Lung (tissue), 12 donors: ENCODE results near the gene PTK6. TPM values are rescaled to one million over a fixed set of nuclear protein-coding genes. Genes with fewer than 3 reads are reported as not detected.

ENCODE experiments used
- ATAC-seq: fragments of 200-7000 bp; cut with Tn5 transposase; one replicate; pipeline ENCODE4 v1.9.1; 2020; ENCODE audit warnings: moderate number of reproducible peaks; ENCODE audit not compliant: insufficient read depth, low FRiP score
- DNase-seq, 3 donors: peaks; one replicate each; pipeline ENCODE4 v3.0.0-alpha.2; 2013 to 2017
- H3K27ac ChIP-seq, 2 donors: one replicate each; pipeline ENCODE4 v1.5.1; 2013; ENCODE audit warnings: mild to moderate bottlenecking in 2 of 2, moderate library complexity in 2 of 2, control low read depth in 1 of 2, inconsistent platforms in 1 of 2, low read depth in 1 of 2, low read length in 1 of 2
- H3K27me3 ChIP-seq, 3 donors: one replicate each; pipeline ENCODE4 v1.5.1; 2013; ENCODE audit warnings: low read length in 2 of 3; ENCODE audit not compliant: control insufficient read depth in 3 of 3, insufficient read depth in 3 of 3
- H3K36me3 ChIP-seq, 4 donors: one replicate each; pipeline ENCODE4 v1.5.1; 2013; ENCODE audit warnings: low read length in 4 of 4, mild to moderate bottlenecking in 1 of 4, moderate library complexity in 1 of 4; ENCODE audit not compliant: control insufficient read depth in 4 of 4, insufficient read depth in 4 of 4
- H3K4me1 ChIP-seq, 5 donors: one replicate each; pipeline ENCODE4 v1.5.1; 2013; ENCODE audit warnings: low read length in 5 of 5, mild to moderate bottlenecking in 2 of 5, moderate library complexity in 1 of 5; ENCODE audit not compliant: control insufficient read depth in 5 of 5, insufficient read depth in 5 of 5
- H3K4me3 ChIP-seq: one replicate; pipeline ENCODE4 v1.5.1; 2013; ENCODE audit warnings: mild to moderate bottlenecking, control low read depth, moderate library complexity
- H3K9ac ChIP-seq, 2 donors: one replicate each; pipeline ENCODE4 v1.5.1; 2013; ENCODE audit warnings: low read length in 2 of 2, control low read depth in 1 of 2; ENCODE audit not compliant: insufficient read depth in 1 of 2
- H3K9me3 ChIP-seq, 4 donors: one replicate each; pipeline ENCODE4 v1.5.1; 2013; ENCODE audit warnings: low read length in 3 of 4, mild to moderate bottlenecking in 1 of 4, moderate library complexity in 1 of 4; ENCODE audit not compliant: control insufficient read depth in 4 of 4, insufficient read depth in 3 of 4
- CTCF ChIP-seq: IDR thresholded peaks from 2 replicates; pipeline ENCODE4 v1.5.1; 2012; ENCODE audit warnings: mild to moderate bottlenecking; ENCODE audit errors: control extremely low read depth, extremely low read depth
- WGBS, 2 donors: extraction: QIAGEN DNeasy Blood & Tissue Kit; methylation state at CpG; one replicate each; pipeline ENCODE4 v1.1.7; 2013; 5-methylcytosine and 5-hydroxymethylcytosine counted together
- polyA plus RNA-seq, 2 donors: library from polyadenylated mRNA; stranded (reverse); fragments of 200-250 nt; gene quantifications; one replicate each; pipeline ENCODE4 v1.2.1, GENCODE V29; 2013
- total RNA-seq, 2 donors: library from RNA; depleted of rRNA in 1 of 2; stranded (reverse); fragments of >200 nt in 1 of 2; gene quantifications; one replicate each; pipeline ENCODE4 v1.2.1, GENCODE V29; 2014 to 2021
- donor health status: control.
- donor health status: control.
- donor health status: Bipolar disorder and iron deficiency.
- donor health status: healthy.
- donor health status: DM: yes; HTN: yes; CAD: no.

The PTK6 gene
- total and polyA plus RNA-seq, 4 donors, result 0.34 to 5.1 (median 3.7) TPM

GRCh38 chr20:63507083-63507743 is 30.0 kb downstream of the PTK6 start:
- no peak overlapping the region for H3K9ac ChIP-seq
- H3K36me3 ChIP-seq, result no peaks in the 10 kb centered on the region
- DNase-seq (no peak), ATAC-seq (no peak)
- no peak overlapping the region for H3K4me3 ChIP-seq
- 89 to 95% methylated on average over 30 of the region's 30 CpGs for WGBS, 2 donors
- no peak for TF ChIP-seq CTCF
- peaks cover 0 to 6% (median 2%) of the 10 kb centered on the region in 3 donors for H3K27me3 ChIP-seq
- H3K9me3 ChIP-seq, result peaks cover 0 to 22% (median 5%) of the 10 kb centered on the region in 4 donors
- H3K4me1 ChIP-seq, result peaks cover 0 to 2% (median 0%) of the 10 kb centered on the region in 5 donors
- H3K27ac ChIP-seq, result no peak overlapping the region

GRCh38 chr20:63505723-63506122 is 31.5 kb downstream of the PTK6 start:
- Histone ChIP-seq H3K9ac (no peak overlapping the region), H3K4me1 (peaks cover 0 to 2% (median 0%) of the 10 kb centered on the region in 5 donors), H3K36me3 (no peaks in the 10 kb centered on the region), H3K27ac (no peak overlapping the region), H3K27me3 (peaks cover 4 to 15% (median 5%) of the 10 kb centered on the region in 3 donors), H3K4me3 (no peak overlapping the region), H3K9me3 (peaks cover 0 to 22% (median 5%) of the 10 kb centered on the region in 4 donors)
- no peak for DNase-seq
- WGBS, 2 donors, result 87 to 90% methylated on average over 12 of the region's 12 CpGs
- TF ChIP-seq CTCF, result no peak
- no peak for ATAC-seq

GRCh38 chr20:63505281-63505680 is 31.9 kb downstream of the PTK6 start:
- no peak for ATAC-seq
- Histone ChIP-seq H3K9ac (no peak overlapping the region), H3K27me3 (peaks cover 5 to 18% (median 8%) of the 10 kb centered on the region in 3 donors), H3K4me1 (peaks cover 0 to 2% (median 0%) of the 10 kb centered on the region in 5 donors), H3K4me3 (no peak overlapping the region), H3K36me3 (no peaks in the 10 kb centered on the region), H3K9me3 (peaks cover 0 to 22% (median 5%) of the 10 kb centered on the region in 4 donors), H3K27ac (no peak overlapping the region)
- WGBS, 2 donors, result 82 to 91% methylated on average over 8 of the region's 8 CpGs
- no peak for TF ChIP-seq CTCF
- peak in 1 of 3 donors; percentile 5 for DNase-seq

- H3K27ac ChIP-seq, result no peak overlapping the region
- H3K9me3 ChIP-seq, result peaks cover 0 to 22% (median 5%) of the 10 kb centered on the region in 4 donors
- peaks cover 9 to 24% (median 12%) of the 10 kb centered on the region in 3 donors for H3K27me3 ChIP-seq
- ATAC-seq (no peak), DNase-seq (no peak)
- H3K36me3 ChIP-seq, result no peaks in the 10 kb centered on the region
- peaks cover 0 to 3% (median 0%) of the 10 kb centered on the region in 5 donors for H3K4me1 ChIP-seq
- no peak for TF ChIP-seq CTCF
- WGBS, 2 donors, result 87 to 92% methylated on average over 9 of the region's 9 CpGs
- H3K4me3 ChIP-seq, result no peak overlapping the region
- H3K9ac ChIP-seq, result no peak overlapping the region
Measured at GRCh38 chr20:63504642-63505041, 32.5 kb downstream of the PTK6 start.
